ENCODE results near the gene ADARB1.

GRCh38 chr21:45231705-45232104, 157.3 kb downstream of the ADARB1 start:
- TF ChIP-seq, protein P1, sequence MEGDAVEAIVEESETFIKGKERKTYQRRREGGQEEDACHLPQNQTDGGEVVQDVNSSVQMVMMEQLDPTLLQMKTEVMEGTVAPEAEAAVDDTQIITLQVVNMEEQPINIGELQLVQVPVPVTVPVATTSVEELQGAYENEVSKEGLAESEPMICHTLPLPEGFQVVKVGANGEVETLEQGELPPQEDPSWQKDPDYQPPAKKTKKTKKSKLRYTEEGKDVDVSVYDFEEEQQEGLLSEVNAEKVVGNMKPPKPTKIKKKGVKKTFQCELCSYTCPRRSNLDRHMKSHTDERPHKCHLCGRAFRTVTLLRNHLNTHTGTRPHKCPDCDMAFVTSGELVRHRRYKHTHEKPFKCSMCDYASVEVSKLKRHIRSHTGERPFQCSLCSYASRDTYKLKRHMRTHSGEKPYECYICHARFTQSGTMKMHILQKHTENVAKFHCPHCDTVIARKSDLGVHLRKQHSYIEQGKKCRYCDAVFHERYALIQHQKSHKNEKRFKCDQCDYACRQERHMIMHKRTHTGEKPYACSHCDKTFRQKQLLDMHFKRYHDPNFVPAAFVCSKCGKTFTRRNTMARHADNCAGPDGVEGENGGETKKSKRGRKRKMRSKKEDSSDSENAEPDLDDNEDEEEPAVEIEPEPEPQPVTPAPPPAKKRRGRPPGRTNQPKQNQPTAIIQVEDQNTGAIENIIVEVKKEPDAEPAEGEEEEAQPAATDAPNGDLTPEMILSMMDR (conservative IDR thresholded peaks at IDR 0.05; ENCODE audit: low read depth, low read length) = no peak
- TF ChIP-seq EZH2phosphoT487 (IDR thresholded peaks at IDR 0.05; ENCODE audit: borderline replicate concordance, low read length) = no peak

Data from PC-3 (cell line).